OCI-LY7 (cell line): ENCODE results near the gene TSACC. TPM values are rescaled to one million over a fixed set of nuclear protein-coding genes. Genes with fewer than 3 reads are reported as not detected.

ENCODE experiments used
- BruUV-seq: library from RNA; stranded (reverse); fragments of 400-500 nt; replicated peaks from 2 replicates; lab custom pipeline; 2021; lab: Mats Ljungman, UMichigan
- CTCF ChIA-PET: fragments of 300-600 bp; sonication (Branson Sonifier 250); formaldehyde crosslinking; loops from one replicate; lab custom pipeline; 2022; ENCODE audit warnings: antibody characterized with exemption; ENCODE audit not compliant: unreplicated experiment; lab: Charles Lee
- POLR2A ChIA-PET: fragments of 300-600 bp; sonication (Branson Sonifier 250); formaldehyde crosslinking; loops from one replicate; lab custom pipeline; 2022; ENCODE audit warnings: antibody characterized with exemption; lab: Charles Lee
- DNase-seq: peaks from one replicate; pipeline ENCODE4 v3.0.0-alpha.2; 2015; ENCODE audit warnings: low spot score
- H2AFZ ChIP-seq: fragments of 200-600 bp; sonication (generic), shearing (Covaris generic); 2 replicates; pipeline ENCODE4 v1.6.1; 2014; ENCODE audit warnings: mild to moderate bottlenecking, antibody characterized with exemption, low read length, moderate library complexity
- H3K27ac ChIP-seq: fragments of 200-600 bp; sonication (generic); 2 replicates; pipeline ENCODE4 v1.5.1; 2014; ENCODE audit warnings: mixed run types, low read depth, mild to moderate bottlenecking, moderate library complexity, low read length, inconsistent platforms; ENCODE audit not compliant: poor library complexity, severe bottlenecking
- H3K36me3 ChIP-seq: fragments of 200-600 bp; sonication (generic); 2 replicates; pipeline ENCODE4 v1.6.1; 2014; ENCODE audit warnings: mild to moderate bottlenecking, antibody characterized with exemption, low read length, moderate library complexity, mixed read lengths; ENCODE audit not compliant: insufficient read depth
- H3K4me1 ChIP-seq: fragments of 200-600 bp; sonication (generic); 2 replicates; pipeline ENCODE4 v1.5.1; 2014; ENCODE audit warnings: mild to moderate bottlenecking, low read length; ENCODE audit not compliant: insufficient read depth, poor library complexity, severe bottlenecking
- H3K4me2 ChIP-seq: fragments of 200-600 bp; sonication (generic); 2 replicates; pipeline ENCODE4 v1.6.1; 2014; ENCODE audit warnings: mild to moderate bottlenecking, low read length
- H3K4me3 ChIP-seq: fragments of 200-600 bp; sonication (generic); 2 replicates; pipeline ENCODE4 v1.5.1; 2014; ENCODE audit warnings: mild to moderate bottlenecking, low read depth, low read length; ENCODE audit not compliant: poor library complexity, severe bottlenecking
- H3K79me2 ChIP-seq: fragments of 200-600 bp; sonication (generic); 2 replicates; pipeline ENCODE4 v1.6.1; 2016; ENCODE audit warnings: low read depth, mild to moderate bottlenecking, low read length, moderate library complexity, mixed read lengths; ENCODE audit not compliant: insufficient read depth
- H3K9me2 ChIP-seq: fragments of 200-600 bp; sonication (generic); 2 replicates; pipeline ENCODE4 v1.6.1; 2016; ENCODE audit warnings: mild to moderate bottlenecking, low read length, mixed read lengths; ENCODE audit not compliant: insufficient read depth
- H3K9me3 ChIP-seq: fragments of 200-600 bp; sonication (generic); 2 replicates; pipeline ENCODE4 v1.6.1; 2014; ENCODE audit warnings: mild to moderate bottlenecking, mixed run types, low read length, mixed read lengths
- H4K20me1 ChIP-seq: fragments of 200-600 bp; sonication (generic); 2 replicates; pipeline ENCODE4 v1.6.1; 2014; ENCODE audit warnings: mild to moderate bottlenecking, antibody characterized with exemption, low read length, moderate library complexity, mixed read lengths; ENCODE audit not compliant: insufficient read depth
- CTCF ChIP-seq: fragments of 200-600 bp; sonication (generic); conservative IDR thresholded peaks from 2 replicates; pipeline ENCODE4 v1.5.1; 2014; ENCODE audit warnings: mild to moderate bottlenecking, antibody characterized with exemption, low read length, moderate library complexity, mixed read lengths
- EZH2phosphoT487 ChIP-seq: fragments of 200-600 bp; sonication (generic); IDR thresholded peaks from 2 replicates; pipeline ENCODE4 v1.6.1; 2018; ENCODE audit warnings: low read depth, borderline replicate concordance, mild to moderate bottlenecking, mixed run types, antibody characterized with exemption, low read length, moderate library complexity, mixed read lengths
- intact Hi-C: fragments of 100-400 bp; cut with micrococcal nuclease; formaldehyde crosslinking; loops from one replicate; pipeline ENCODE4 v1.10.0; 2022; ENCODE audit not compliant: unreplicated experiment
- total RNA-seq, 2 experiments: library from RNA; depleted of rRNA in 1 of 2; stranded (reverse); fragments of >200 nt in 1 of 2; shearing (Covaris generic) in 1 of 2; gene quantifications; 2 replicates each; pipeline ENCODE4 v1.2.3, GENCODE V29; 2014 to 2022

The TSACC gene
- total RNA-seq, 2 experiments from 2014 or later = 2.0 to 2.3 TPM

- intact Hi-C loops = loop anchor here (5.0 kb wide), 1 partner anchor 243 kb away; no protein-coding TSS in a partner anchor
- TF ChIP-seq CTCF = no peak
- TF ChIP-seq EZH2phosphoT487 = no peak
- POLR2A ChIA-PET = interaction anchor here (0.6 kb wide), 1 partner anchor 15 kb away, joined by 3 read pairs; no protein-coding TSS in a partner anchor
Measured at GRCh38 chr1:156384007-156384406, 45.7 kb downstream of the TSACC start.

GRCh38 chr1:156384658-156385057 lies 46.3 kb downstream of the TSACC start:
- Histone ChIP-seq H3K4me1 (peaks cover 3% of the 10 kb centered on the region), H3K9me2 (no peaks in the 10 kb centered on the region), H3K36me3 (no peaks in the 10 kb centered on the region), H3K27ac (no peak overlapping the region), H2AFZ (no peak overlapping the region), H4K20me1 (no peaks in the 10 kb centered on the region), H3K79me2 (no peaks in the 10 kb centered on the region), H3K4me3 (no peak overlapping the region), H3K9me3 (no peaks in the 10 kb centered on the region), H3K4me2 (no peak overlapping the region)
- ChIA-PET CTCF (interaction anchor here (3.5 kb wide), 1 partner anchor 61 kb away, joined by 40 read pairs; no protein-coding TSS in a partner anchor), POLR2A (no interaction called here)
- no peak for TF ChIP-seq CTCF
- TF ChIP-seq EZH2phosphoT487 = no peak
- DNase-seq = no peak
- BruUV-seq = no TSS peak
- intact Hi-C loops = loop anchor here (1.0 to 5.0 kb wide), 3 partner anchors 60 to 243 kb away; no protein-coding TSS in a partner anchor

More at GRCh38 chr1:156384007-156384406, 45.7 kb downstream of the TSACC start:
- Histone ChIP-seq H3K4me1 (peaks cover 3% of the 10 kb centered on the region), H3K9me2 (no peaks in the 10 kb centered on the region), H3K4me3 (no peak overlapping the region), H4K20me1 (no peaks in the 10 kb centered on the region), H3K9me3 (no peaks in the 10 kb centered on the region), H3K36me3 (no peaks in the 10 kb centered on the region), H3K4me2 (no peak overlapping the region), H3K27ac (no peak overlapping the region), H3K79me2 (no peaks in the 10 kb centered on the region), H2AFZ (no peak overlapping the region)
- BruUV-seq = no TSS peak
- DNase-seq = no peak
- CTCF ChIA-PET = interaction anchor here (3.5 kb wide), 1 partner anchor 62 kb away, joined by 40 read pairs; no protein-coding TSS in a partner anchor

GRCh38 chr1:156385534-156386031 lies 47.3 kb downstream of the TSACC start:
- H3K79me2 ChIP-seq = no peaks in the 10 kb centered on the region
- peaks cover 3% of the 10 kb centered on the region for H3K4me1 ChIP-seq
- no peaks in the 10 kb centered on the region for H3K9me3 ChIP-seq
- H3K27ac ChIP-seq = no peak overlapping the region
- no peaks in the 10 kb centered on the region for H3K9me2 ChIP-seq
- H4K20me1 ChIP-seq = no peaks in the 10 kb centered on the region
- H3K4me3 ChIP-seq = no peak overlapping the region
- DNase-seq = peak; percentile 85
- ChIA-PET CTCF (interaction anchor here (0.6 to 3.5 kb wide), 12 partner anchors 27 to 1141 kb away, joined by 3 to 40 read pairs (median 4); no protein-coding TSS in a partner anchor), POLR2A (interaction anchor here (0.8 to 2.4 kb wide), 4 partner anchors 56 to 215 kb away, joined by 3 to 10 read pairs (median 4); partner anchors contain the start of gene GPATCH4)
- intact Hi-C loops = loop anchor here (1.0 kb wide), 2 partner anchors 59 to 223 kb away; no protein-coding TSS in a partner anchor
- H3K4me2 ChIP-seq = no peak overlapping the region
- H2AFZ ChIP-seq = peak overlapping the region; percentile 18; the same call in 1 of the 2 replicates
- no peaks in the 10 kb centered on the region for H3K36me3 ChIP-seq
- TF ChIP-seq EZH2phosphoT487 (no peak), CTCF (peak; percentile 98)
- no TSS peak for BruUV-seq
